Nephron (organoid): ENCODE results near the gene MAP4K4.
A peak's percentile ranks its signal among the peaks of the same experiment; 100 is the strongest.

Source experiments
- H3K27ac Mint-ChIP-seq, 3 experiments: 2 replicates each; pipeline ENCODE4 v1.8.0; 2020; ENCODE audit warnings: mixed read lengths in 3 of 3, mild to moderate bottlenecking in 2 of 3, moderate library complexity in 1 of 3
- H3K27me3 Mint-ChIP-seq: 2 replicates; pipeline ENCODE4 v1.8.0; 2021; ENCODE audit warnings: low read depth, mild to moderate bottlenecking, moderate library complexity, mixed read lengths
- H3K36me3 Mint-ChIP-seq: 2 replicates; pipeline ENCODE4 v1.8.0; 2020; ENCODE audit warnings: low read depth, mixed read lengths
- H3K4me1 Mint-ChIP-seq: 2 replicates; pipeline ENCODE4 v1.8.0; 2020; ENCODE audit warnings: mixed read lengths
- H3K4me3 Mint-ChIP-seq, 3 experiments: 2 replicates each; pipeline ENCODE4 v1.8.0; 2020; ENCODE audit warnings: mild to moderate bottlenecking in 3 of 3, mixed read lengths in 3 of 3, moderate library complexity in 2 of 3
- H3K9me3 Mint-ChIP-seq: 2 replicates; pipeline ENCODE4 v1.8.0; 2020; ENCODE audit warnings: mixed read lengths
- TF ChIP-seq, protein P1 (sequence below), 3 experiments: fragments of 200-600 bp; sonication (generic); IDR thresholded peaks; one replicate each; pipeline ENCODE4 v1.5.0; 2021; ENCODE audit warnings: antibody characterized with exemption in 3 of 3; ENCODE audit not compliant: unreplicated experiment in 3 of 3

The MAP4K4 gene

DNA sequence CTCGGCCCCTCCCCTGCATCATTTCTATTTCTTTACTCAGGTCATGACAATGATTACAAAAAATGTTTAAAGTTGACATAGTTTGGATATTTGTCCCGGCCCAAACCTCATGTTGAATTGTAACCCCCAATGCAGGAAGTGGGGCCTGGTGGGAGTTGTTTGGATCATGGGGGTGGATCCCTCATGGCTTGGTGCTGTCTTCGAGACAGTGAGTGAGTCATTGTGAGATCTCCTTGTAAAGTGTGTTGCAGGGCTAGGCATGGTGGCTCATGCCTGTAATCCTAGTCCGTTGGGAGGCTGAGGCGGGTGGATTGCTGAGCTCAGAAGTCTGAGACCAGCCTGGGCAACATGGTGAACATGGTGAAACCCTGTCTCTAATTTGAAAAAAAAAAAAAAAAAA, 9.2 kb upstream of the MAP4K4 start:
- TF ChIP-seq, protein P1, sequence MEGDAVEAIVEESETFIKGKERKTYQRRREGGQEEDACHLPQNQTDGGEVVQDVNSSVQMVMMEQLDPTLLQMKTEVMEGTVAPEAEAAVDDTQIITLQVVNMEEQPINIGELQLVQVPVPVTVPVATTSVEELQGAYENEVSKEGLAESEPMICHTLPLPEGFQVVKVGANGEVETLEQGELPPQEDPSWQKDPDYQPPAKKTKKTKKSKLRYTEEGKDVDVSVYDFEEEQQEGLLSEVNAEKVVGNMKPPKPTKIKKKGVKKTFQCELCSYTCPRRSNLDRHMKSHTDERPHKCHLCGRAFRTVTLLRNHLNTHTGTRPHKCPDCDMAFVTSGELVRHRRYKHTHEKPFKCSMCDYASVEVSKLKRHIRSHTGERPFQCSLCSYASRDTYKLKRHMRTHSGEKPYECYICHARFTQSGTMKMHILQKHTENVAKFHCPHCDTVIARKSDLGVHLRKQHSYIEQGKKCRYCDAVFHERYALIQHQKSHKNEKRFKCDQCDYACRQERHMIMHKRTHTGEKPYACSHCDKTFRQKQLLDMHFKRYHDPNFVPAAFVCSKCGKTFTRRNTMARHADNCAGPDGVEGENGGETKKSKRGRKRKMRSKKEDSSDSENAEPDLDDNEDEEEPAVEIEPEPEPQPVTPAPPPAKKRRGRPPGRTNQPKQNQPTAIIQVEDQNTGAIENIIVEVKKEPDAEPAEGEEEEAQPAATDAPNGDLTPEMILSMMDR (IDR thresholded peaks at IDR 0.05; ENCODE audit: unreplicated experiment in 3 of 3) = no peak
- no peak overlapping the region for H3K4me3 Mint-ChIP-seq
- no peaks in the 10 kb centered on the region for H3K9me3 Mint-ChIP-seq
- no peaks in the 10 kb centered on the region for H3K4me1 Mint-ChIP-seq
- no peaks in the 10 kb centered on the region for H3K27me3 Mint-ChIP-seq
- no peaks in the 10 kb centered on the region for H3K36me3 Mint-ChIP-seq
- no peak overlapping the region for H3K27ac Mint-ChIP-seq

- no peak overlapping the region for H3K4me3 Mint-ChIP-seq
- TF ChIP-seq, protein P1 (IDR thresholded peaks at IDR 0.05; ENCODE audit: unreplicated experiment in 3 of 3) = no peak
- no peaks in the 10 kb centered on the region for H3K4me1 Mint-ChIP-seq
- H3K27me3 Mint-ChIP-seq = peaks cover 3% of the 10 kb centered on the region
- no peak overlapping the region for H3K27ac Mint-ChIP-seq
- no peaks in the 10 kb centered on the region for H3K9me3 Mint-ChIP-seq
- no peaks in the 10 kb centered on the region for H3K36me3 Mint-ChIP-seq
Measured at GRCh38 chr2:101689114-101689825, 8.2 kb upstream of the MAP4K4 start.

GRCh38 chr2:101690547-101691152, 6.9 kb upstream of the MAP4K4 start:
- Mint-ChIP-seq H3K4me3 (no peak overlapping the region), H3K4me1 (no peaks in the 10 kb centered on the region), H3K27me3 (peaks cover 3% of the 10 kb centered on the region), H3K9me3 (peaks cover 4% of the 10 kb centered on the region), H3K27ac (peak overlapping the region in 2 of 3 experiments; percentile 44 to 64), H3K36me3 (no peaks in the 10 kb centered on the region)
- TF ChIP-seq, protein P1 (IDR thresholded peaks at IDR 0.05; ENCODE audit: unreplicated experiment in 3 of 3) = no peak

DNA sequence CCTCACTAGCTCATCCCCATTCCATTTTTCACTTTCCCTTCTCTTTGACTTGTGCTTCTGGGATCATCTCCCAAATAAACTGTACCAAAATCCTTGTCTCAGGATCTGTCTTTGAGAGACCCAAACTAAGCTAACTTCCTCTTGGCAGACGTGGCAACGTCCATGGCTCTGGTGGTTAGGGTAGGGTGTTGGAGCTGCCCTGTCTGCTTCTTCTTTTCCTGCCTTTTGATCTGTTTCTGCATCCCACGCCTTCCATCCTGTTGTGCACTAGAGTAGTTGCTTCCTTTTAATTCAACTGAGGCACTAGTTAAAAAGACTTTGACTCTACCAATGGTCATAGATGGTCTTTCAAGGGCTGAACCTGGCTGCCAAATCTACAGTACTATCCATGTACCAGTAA, 5.5 kb upstream of the MAP4K4 start:
- no peak overlapping the region for H3K27ac Mint-ChIP-seq
- no peaks in the 10 kb centered on the region for H3K36me3 Mint-ChIP-seq
- TF ChIP-seq, protein P1 (IDR thresholded peaks at IDR 0.05; ENCODE audit: unreplicated experiment in 3 of 3) = no peak
- H3K4me1 Mint-ChIP-seq = no peaks in the 10 kb centered on the region
- no peak overlapping the region for H3K4me3 Mint-ChIP-seq
- peaks cover 3% of the 10 kb centered on the region for H3K27me3 Mint-ChIP-seq
- peaks cover 4% of the 10 kb centered on the region for H3K9me3 Mint-ChIP-seq

DNA sequence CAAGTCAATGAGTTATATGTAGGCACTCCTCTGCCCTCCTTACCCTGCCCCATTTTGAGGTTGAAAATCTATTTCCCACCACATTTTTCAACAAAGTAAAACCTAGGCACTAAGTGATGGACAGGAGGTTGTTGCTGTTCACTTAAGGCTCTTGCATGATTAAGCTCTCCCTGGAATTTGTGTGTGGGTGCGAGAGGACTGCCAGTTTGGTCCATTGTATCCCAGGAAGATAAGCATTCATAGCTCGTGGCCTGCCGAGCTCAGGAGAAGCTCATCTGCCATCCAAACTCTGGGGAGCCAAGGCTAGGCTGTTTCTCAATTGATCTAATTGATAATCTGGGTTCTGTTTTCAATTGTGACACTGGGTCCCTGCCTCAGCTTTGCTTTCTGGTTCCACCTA, 4.7 kb upstream of the MAP4K4 start:
- Mint-ChIP-seq H3K4me3 (no peak overlapping the region), H3K36me3 (no peaks in the 10 kb centered on the region), H3K4me1 (no peaks in the 10 kb centered on the region), H3K27ac (no peak overlapping the region), H3K9me3 (peaks cover 4% of the 10 kb centered on the region), H3K27me3 (peaks cover 3% of the 10 kb centered on the region)
- TF ChIP-seq, protein P1 (IDR thresholded peaks at IDR 0.05; ENCODE audit: unreplicated experiment in 3 of 3) = no peak
